Neural progenitor cell (in vitro differentiated cells): ENCODE data around the gene PPM1A. TPM values are rescaled to one million over a fixed set of nuclear protein-coding genes. Genes with fewer than 3 reads are reported as not detected.

Experiments used
- DNase-seq: peaks from one replicate; pipeline ENCODE4 v3.0.0-alpha.2; 2016; ENCODE audit warnings: low spot score
- H2AFZ ChIP-seq: fragments of 200-600 bp; sonication (generic); replicated peaks from 2 replicates; pipeline ENCODE4 v1.6.1; 2016; ENCODE audit warnings: antibody characterized with exemption
- H3F3A ChIP-seq: fragments of 200-600 bp; sonication (generic); 2 replicates; pipeline ENCODE4 v1.6.1; 2016; ENCODE audit warnings: antibody characterized with exemption, low read depth
- H3K27ac ChIP-seq: fragments of 200-600 bp; sonication (generic); 2 replicates; pipeline ENCODE4 v1.5.1; 2016; ENCODE audit warnings: mild to moderate bottlenecking
- H3K27me3 ChIP-seq: fragments of 200-600 bp; sonication (generic); 2 replicates; pipeline ENCODE4 v1.6.1; 2016; ENCODE audit warnings: mild to moderate bottlenecking, moderate library complexity
- H3K36me3 ChIP-seq: fragments of 200-600 bp; sonication (generic); 2 replicates; pipeline ENCODE4 v1.5.1; 2016
- H3K4me1 ChIP-seq: fragments of 200-600 bp; sonication (generic); 2 replicates; pipeline ENCODE4 v1.6.1; 2016; ENCODE audit warnings: mixed run types
- H3K4me2 ChIP-seq: fragments of 200-600 bp; sonication (generic); 2 replicates; pipeline ENCODE4 v1.6.1; 2016
- H3K4me3 ChIP-seq: fragments of 200-600 bp; sonication (generic); 2 replicates; pipeline ENCODE4 v1.5.1; 2016
- H3K79me2 ChIP-seq: fragments of 200-600 bp; sonication (generic); 2 replicates; pipeline ENCODE4 v1.6.1; 2016; ENCODE audit warnings: low read depth
- H3K9ac ChIP-seq: fragments of 200-600 bp; sonication (generic); 2 replicates; pipeline ENCODE4 v1.6.1; 2016
- H3K9me3 ChIP-seq: fragments of 200-600 bp; sonication (generic); 2 replicates; pipeline ENCODE4 v1.5.1; 2016; ENCODE audit warnings: low read depth
- H4K20me1 ChIP-seq: fragments of 200-600 bp; sonication (generic); 2 replicates; pipeline ENCODE4 v1.6.1; 2016; ENCODE audit warnings: low read depth
- H3K27ac Mint-ChIP-seq: 3 replicates; pipeline ENCODE4 v1.8.0; 2021; ENCODE audit warnings: mixed read lengths
- H3K27me3 Mint-ChIP-seq: 2 replicates; pipeline ENCODE4 v1.8.0; 2022; ENCODE audit warnings: low read depth, mild to moderate bottlenecking, inconsistent platforms, moderate library complexity, mixed read lengths; ENCODE audit not compliant: insufficient read depth
- H3K36me3 Mint-ChIP-seq: 3 replicates; pipeline ENCODE4 v1.8.0; 2021; ENCODE audit warnings: mixed read lengths
- H3K4me1 Mint-ChIP-seq: 3 replicates; pipeline ENCODE4 v1.8.0; 2021; ENCODE audit warnings: mixed read lengths
- H3K4me3 Mint-ChIP-seq: 3 replicates; pipeline ENCODE4 v1.8.0; 2021; ENCODE audit warnings: mild to moderate bottlenecking, moderate library complexity, mixed read lengths
- H3K9me3 Mint-ChIP-seq: 3 replicates; pipeline ENCODE4 v1.8.0; 2020; ENCODE audit warnings: mixed read lengths
- CTCF ChIP-seq: fragments of 200-600 bp; sonication (generic); IDR thresholded peaks from 2 replicates; pipeline ENCODE4 v1.5.1; 2017; ENCODE audit warnings: antibody characterized with exemption, mild to moderate bottlenecking
- EZH2 ChIP-seq: fragments of 200-600 bp; sonication (generic); IDR thresholded peaks from 2 replicates; pipeline ENCODE4 v1.6.1; 2017; ENCODE audit warnings: antibody characterized with exemption, mild to moderate bottlenecking, moderate library complexity
- EZH2phosphoT487 ChIP-seq: fragments of 200-600 bp; sonication (generic); IDR thresholded peaks from 2 replicates; pipeline ENCODE4 v1.6.1; 2017; ENCODE audit warnings: antibody characterized with exemption
- total RNA-seq: library from RNA; depleted of rRNA; stranded (reverse); fragments of >200 nt; gene quantifications from 2 replicates; pipeline ENCODE4 v1.2.3, GENCODE V29; 2015; ENCODE audit warnings: low replicate concordance

The PPM1A gene
- total RNA-seq, 1 donor from 2014 or later = 55.0 TPM

GRCh38 chr14:60266021-60266937 lies 17.3 kb downstream of the PPM1A start:
- no peaks in the 10 kb centered on the region for H3K9me3 ChIP-seq
- no peak overlapping the region for H3K27ac Mint-ChIP-seq
- peaks cover 8% of the 10 kb centered on the region for H4K20me1 ChIP-seq
- H3F3A ChIP-seq = peaks cover 5% of the 10 kb centered on the region
- no peak overlapping the region for H2AFZ ChIP-seq
- no peaks in the 10 kb centered on the region for H3K4me1 ChIP-seq
- peaks cover 63% of the 10 kb centered on the region for H3K9me3 Mint-ChIP-seq
- DNase-seq = peak; percentile 18
- H3K79me2 ChIP-seq = peaks cover 100% of the 10 kb centered on the region
- no peaks in the 10 kb centered on the region for H3K4me1 Mint-ChIP-seq
- TF ChIP-seq EZH2phosphoT487 (no peak), CTCF (peak; percentile 57)
- H3K9ac ChIP-seq = no peak overlapping the region
- no peaks in the 10 kb centered on the region for H3K27me3 ChIP-seq
- no peak overlapping the region for H3K4me3 ChIP-seq
- peaks cover 6% of the 10 kb centered on the region for H3K36me3 ChIP-seq
- H3K36me3 Mint-ChIP-seq = peaks cover 50% of the 10 kb centered on the region
- no peak overlapping the region for H3K27ac ChIP-seq
- no peaks in the 10 kb centered on the region for H3K27me3 Mint-ChIP-seq
- H3K4me2 ChIP-seq = no peak overlapping the region
- H3K4me3 Mint-ChIP-seq = no peak overlapping the region

GRCh38 chr14:60272177-60272576 lies 23.2 kb downstream of the PPM1A start:
- peaks cover 100% of the 10 kb centered on the region for H3K79me2 ChIP-seq
- no peak overlapping the region for H3K4me3 Mint-ChIP-seq
- H3K4me1 ChIP-seq = no peaks in the 10 kb centered on the region
- peaks cover 29% of the 10 kb centered on the region for H4K20me1 ChIP-seq
- no peaks in the 10 kb centered on the region for H3K4me1 Mint-ChIP-seq
- H3K36me3 ChIP-seq = no peaks in the 10 kb centered on the region
- no peak overlapping the region for H3K27ac Mint-ChIP-seq
- TF ChIP-seq EZH2 = no peak
- TF ChIP-seq EZH2phosphoT487 = no peak
- TF ChIP-seq CTCF = peak; percentile 22
- no peaks in the 10 kb centered on the region for H3K9me3 ChIP-seq
- H3K4me3 ChIP-seq = no peak overlapping the region
- H3K9me3 Mint-ChIP-seq = peaks cover 58% of the 10 kb centered on the region
- no peaks in the 10 kb centered on the region for H3F3A ChIP-seq
- H3K27me3 ChIP-seq = no peaks in the 10 kb centered on the region
- no peak overlapping the region for H3K4me2 ChIP-seq
- no peak overlapping the region for H3K9ac ChIP-seq
- H3K27ac ChIP-seq = no peak overlapping the region
- H3K27me3 Mint-ChIP-seq = peaks cover 2% of the 10 kb centered on the region
- H2AFZ ChIP-seq = no peak overlapping the region
- DNase-seq = no peak
- H3K36me3 Mint-ChIP-seq = peaks cover 41% of the 10 kb centered on the region

- H3K79me2 ChIP-seq = peaks cover 99% of the 10 kb centered on the region
- no peak overlapping the region for H3K27ac ChIP-seq
- Mint-ChIP-seq H3K27ac (no peak overlapping the region), H3K36me3 (peaks cover 43% of the 10 kb centered on the region), H3K9me3 (peaks cover 56% of the 10 kb centered on the region), H3K4me3 (no peak overlapping the region), H3K4me1 (peaks cover 5% of the 10 kb centered on the region), H3K27me3 (peaks cover 2% of the 10 kb centered on the region)
- no peak overlapping the region for H3K9ac ChIP-seq
- peaks cover 47% of the 10 kb centered on the region for H4K20me1 ChIP-seq
- H3K4me2 ChIP-seq = no peak overlapping the region
- no peaks in the 10 kb centered on the region for H3K9me3 ChIP-seq
- no peaks in the 10 kb centered on the region for H3K36me3 ChIP-seq
- no peak overlapping the region for H2AFZ ChIP-seq
- H3F3A ChIP-seq = peaks cover 11% of the 10 kb centered on the region
- H3K4me3 ChIP-seq = no peak overlapping the region
- TF ChIP-seq EZH2 (no peak), CTCF (no peak), EZH2phosphoT487 (no peak)
- no peaks in the 10 kb centered on the region for H3K27me3 ChIP-seq
- no peak for DNase-seq
- H3K4me1 ChIP-seq = peaks cover 15% of the 10 kb centered on the region
Observed at GRCh38 chr14:60273956-60274355, 24.9 kb downstream of the PPM1A start.
